NCI-H1092 (cell line): ENCODE data around the gene TLN1.

Experiments
- DNase-seq: peaks from one replicate; lab custom pipeline; 2025; lab: John Stamatoyannopoulos, UW

Gene TLN1

DNA sequence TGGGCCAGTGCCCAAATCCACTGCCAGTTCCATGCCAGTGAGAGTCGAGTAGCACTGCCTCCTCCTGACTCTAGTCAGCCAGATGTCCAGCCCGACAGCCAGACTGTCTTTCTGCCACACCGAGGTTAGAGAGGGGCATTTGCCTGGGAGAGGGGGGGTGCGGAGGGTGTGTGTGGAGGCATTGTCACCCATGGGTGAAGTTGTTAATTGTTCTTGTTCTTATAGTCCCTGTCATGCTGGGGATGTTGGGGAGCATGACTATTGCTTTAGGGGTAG lies 18.2 kb upstream of the TLN1 start:
- DNase-seq = no peak

DNA sequence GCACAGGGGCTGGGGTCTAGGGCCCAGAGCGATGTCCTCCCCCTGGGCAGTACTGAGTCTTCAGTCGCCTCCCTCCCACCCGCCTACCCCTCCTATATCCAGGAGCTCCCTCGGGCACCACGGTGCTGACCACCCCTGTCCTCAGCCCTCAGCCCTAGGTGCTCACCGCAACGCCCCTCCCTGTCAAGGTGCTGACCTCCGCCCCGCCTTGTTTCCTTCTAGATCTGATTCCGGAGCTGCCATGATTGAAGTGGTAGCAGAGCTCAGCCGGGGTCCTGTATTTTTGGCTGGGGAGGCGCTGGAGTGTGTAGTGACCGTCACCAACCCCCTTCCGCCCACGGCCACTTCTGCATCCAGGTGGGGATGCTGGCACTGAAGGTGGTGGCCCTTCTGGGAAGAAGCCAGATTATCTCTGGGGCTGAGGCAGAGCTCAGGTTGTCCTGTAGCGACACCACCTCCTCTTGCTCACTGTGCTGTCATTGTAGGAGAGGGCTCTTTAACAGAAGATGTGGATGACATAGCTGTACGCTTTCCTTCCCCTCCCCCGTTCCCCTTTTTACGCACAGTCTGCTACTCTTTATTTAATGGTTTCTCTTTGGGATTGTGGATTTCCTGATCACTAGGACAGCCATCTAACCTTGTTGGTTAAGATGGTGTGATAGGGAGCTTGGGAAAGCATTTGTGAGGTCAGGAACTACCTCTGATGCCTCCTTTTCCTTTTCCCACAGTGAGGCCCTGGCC lies 17.7 kb upstream of the TLN1 start:
- DNase-seq = no peak

DNA sequence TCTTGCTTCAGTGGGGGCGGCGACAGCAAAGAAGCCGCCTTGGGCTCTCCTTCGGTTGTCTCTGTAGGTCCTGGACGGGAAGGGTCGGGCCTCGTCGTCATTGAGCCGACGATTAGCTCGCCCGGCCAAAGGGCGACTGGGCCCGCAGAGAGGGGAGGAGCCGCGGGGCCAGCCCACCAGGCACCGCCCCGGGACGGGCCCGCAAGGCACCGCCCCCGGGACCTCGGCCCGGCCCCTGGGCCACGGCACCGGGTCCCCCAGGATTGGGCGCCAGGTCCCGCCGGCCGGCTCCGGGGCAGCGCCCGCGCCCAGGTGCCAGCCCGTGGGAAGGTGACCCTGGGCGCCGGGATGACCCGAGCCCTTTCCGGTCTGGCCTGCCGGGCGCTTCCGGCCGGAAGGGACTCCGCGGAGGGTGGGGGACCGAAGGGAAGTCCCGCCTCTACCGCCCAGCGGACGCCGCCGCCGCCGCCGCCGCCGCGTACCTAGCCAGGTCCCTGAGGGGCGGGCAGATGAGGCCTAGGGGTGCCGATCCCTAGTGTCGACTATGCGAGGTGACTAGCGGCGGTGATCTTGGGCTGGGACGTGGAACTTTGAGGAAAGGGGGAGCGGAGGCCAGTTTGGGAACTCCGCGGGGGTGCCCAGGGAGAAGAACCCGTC lies 17.0 kb upstream of the TLN1 start, which contains the start of the genes GBA2 and RGP1:
GBA2 (minus strand) TSS at position 371 of the 657 bp plus-strand sequence. CDS start 524 bp downstream, outside the sequence.
RGP1 (plus strand) TSS at position 430 of the 657 bp plus-strand sequence. CDS start 469 bp downstream, outside the sequence.
- peak; percentile 73 for DNase-seq

DNA sequence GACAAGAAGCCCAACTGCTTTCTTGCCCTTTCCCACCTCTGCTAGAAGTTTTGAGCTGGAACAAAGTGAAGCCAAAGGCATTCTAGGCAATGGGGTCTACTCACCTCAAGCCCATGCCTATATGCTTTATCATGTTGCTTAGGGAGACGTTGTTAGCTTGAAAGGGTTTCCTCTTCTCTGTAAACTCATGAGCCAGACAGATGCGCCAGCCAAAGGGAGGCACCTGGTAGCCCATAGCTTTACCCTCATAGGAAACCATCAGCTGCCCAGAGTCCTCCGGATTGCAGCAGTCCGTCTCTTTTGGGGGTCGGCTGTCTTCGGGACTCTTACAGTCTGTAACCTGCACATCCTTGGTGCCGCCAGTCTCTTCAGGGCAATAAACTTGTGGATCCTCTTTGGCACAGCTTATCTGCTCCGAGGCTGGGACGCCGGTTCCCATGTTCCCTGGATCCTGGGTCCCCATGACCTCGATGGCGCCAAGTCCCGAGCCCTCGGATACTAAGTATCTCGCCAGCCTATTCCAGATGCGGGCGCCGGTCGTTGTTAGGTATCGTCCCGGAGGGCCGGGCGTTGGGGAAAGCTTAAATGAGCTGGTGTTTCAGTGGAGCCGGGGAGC lies 16.4 kb upstream of the TLN1 start:
- DNase-seq = no peak

DNA sequence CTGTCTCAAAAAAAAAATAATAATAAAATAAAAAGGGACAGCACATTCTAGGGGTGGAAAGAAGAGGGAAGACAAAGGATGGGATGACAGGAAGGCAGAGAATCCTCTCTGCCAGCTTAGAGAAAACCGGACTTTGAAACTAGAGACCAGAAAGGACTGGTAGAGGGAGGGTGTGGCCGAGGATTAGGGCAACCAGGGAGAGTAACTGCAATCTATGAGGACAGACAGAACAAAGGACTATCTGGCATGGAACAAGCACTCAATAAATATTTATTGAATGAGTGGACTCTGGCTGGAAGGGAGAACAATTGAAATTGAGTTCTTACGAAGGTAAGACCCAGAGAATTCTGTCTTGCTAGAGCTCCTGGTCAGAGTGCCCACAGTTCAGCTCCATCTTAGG lies 14.6 kb upstream of the TLN1 start:
- no peak for DNase-seq

DNA sequence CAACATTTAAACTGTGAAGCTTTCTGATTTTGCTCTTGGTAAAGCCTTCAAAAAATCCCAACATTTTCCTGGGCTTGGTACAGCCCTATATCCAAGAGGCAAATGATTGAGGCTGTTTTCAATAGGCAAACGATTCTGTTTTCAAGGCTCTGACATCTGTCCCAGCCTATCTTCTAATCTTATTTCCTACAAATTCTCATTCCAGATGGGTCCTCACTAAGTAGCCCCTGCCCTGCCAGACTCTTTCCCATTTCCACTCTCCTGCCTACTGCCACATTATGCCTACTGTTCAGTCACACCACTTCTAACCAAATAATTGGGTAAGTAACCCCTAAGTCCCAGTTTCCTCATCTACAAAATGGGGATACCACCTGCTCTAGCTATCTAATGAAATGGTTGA lies 13.6 kb upstream of the TLN1 start:
- no peak for DNase-seq

DNA sequence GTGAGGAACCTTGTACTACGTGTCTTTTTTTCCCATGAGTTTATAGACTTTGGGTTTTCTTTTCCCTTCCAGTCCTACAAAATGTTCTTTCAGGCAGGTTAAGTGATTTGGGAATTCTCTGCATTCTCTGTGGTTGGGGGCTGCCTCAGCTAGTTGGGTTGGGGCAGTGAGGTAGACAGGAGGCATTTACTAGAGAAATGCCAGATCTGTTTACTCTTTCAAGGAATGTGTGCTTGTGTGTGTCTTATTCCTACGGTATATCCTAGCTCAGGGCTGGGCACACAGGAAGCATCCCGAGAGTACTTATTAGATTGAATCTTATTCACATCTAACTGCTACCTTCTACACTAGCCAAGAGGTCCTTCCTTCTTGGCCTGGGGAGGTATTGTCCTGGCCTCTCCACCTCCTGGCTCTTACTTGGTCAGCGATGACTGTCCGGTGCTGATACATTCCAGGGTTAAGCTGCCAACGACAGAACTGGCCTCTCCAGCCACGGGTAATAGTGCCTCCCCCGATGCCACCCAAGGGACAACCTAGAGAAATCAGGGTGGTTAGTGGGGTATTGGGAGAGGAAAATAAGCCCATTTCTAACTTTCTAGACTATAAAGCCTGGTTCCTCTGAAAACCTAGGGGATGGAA lies 12.0 kb upstream of the TLN1 start:
- DNase-seq = no peak

DNA sequence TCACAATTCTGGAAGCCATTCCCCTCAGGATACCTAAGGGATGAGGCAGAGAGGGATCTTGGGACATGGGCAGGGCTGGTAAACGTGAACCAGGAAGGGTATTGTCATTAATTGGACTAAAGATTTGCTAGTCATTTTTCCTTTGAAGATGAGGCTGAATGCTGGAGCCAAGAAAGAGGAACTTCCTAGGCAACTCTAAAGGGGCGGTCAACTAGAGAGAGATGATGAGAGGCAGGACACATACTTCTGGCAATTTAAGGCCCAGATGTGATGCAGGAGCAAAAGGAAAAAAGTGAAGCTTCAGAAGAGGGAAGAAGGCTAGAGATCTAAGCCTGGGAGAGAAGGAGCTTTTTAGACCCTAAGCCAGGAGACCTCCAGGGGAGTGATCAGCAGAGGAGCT lies 11.5 kb upstream of the TLN1 start:
- DNase-seq = no peak

DNA sequence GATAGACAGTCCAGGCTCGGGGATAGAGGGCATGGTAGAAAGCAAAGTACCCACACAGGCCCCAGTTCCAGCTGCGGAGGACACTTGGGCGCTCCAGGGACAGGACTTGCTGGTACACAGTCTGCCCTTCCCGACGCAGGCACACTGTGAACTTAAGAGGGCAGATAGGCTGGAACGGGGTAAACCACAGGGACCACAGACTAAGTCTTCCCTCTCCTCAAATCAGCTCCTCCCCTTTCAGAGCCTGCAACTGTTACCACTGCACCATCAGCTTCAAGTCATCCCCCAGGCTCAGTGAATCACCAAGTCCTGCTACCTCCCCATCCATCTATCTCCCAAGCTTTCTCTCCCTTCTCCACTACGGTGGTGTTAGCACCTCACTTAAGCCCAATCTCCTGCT lies 9.7 kb upstream of the TLN1 start:
- no peak for DNase-seq

DNA sequence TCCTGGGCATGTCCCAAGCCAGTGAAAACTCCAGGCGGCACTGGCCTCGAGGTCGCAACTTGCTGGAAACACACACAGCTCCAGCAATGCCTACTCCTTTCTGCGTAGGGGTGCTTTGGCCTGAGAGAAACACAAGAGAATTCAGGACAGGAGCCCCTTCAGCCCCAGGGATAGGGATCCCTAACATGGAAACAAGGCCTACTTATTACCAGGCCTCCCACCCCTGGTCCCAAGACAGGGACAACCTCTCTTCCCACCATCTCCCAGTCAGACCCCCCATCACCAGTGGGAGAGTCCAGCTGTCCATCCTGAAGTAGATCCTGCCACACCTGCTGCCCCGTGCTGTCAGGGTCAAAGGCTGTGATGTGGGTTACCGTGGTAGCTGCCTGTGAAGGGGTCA lies 8.2 kb upstream of the TLN1 start:
- DNase-seq = no peak

DNA sequence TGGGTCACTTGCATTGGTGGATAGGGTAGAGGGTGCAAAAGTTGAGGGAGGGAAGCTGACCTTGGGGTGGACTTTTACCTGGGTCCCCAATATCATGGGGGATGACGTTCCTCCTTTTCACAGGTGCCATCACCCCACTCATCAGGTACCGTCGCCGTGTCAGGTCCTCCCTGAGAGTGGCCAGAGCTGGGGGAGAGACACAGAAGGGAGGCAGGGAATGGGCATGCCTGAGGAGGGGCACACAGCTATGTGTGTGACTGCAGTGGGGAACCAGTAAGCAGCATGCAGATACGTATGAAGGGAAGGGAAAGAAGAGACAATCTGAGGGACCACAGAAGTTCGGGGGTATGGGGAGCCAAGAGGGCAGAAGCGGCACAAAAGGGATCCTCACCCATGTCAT lies 6.9 kb upstream of the TLN1 start:
- no peak for DNase-seq

DNA sequence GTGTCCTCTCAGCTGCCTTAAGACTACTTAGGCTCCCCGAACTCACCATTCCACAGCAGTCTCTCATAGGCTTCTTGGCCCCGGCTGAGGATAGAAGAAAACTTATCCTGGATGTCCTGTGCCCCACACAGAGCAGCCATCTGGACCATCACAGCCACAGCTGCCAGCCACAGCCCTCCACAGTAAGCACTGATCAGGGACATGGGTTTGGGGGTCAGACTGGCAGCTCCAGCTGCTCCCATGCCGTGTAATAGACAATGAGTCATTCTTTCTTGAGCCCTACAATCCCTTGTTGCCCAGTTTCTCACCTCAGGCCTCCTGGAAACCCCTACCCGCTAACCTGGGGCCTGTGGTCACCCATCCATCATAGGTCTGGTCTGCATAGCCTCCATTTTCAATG lies 6.2 kb upstream of the TLN1 start:
- no peak for DNase-seq

DNA sequence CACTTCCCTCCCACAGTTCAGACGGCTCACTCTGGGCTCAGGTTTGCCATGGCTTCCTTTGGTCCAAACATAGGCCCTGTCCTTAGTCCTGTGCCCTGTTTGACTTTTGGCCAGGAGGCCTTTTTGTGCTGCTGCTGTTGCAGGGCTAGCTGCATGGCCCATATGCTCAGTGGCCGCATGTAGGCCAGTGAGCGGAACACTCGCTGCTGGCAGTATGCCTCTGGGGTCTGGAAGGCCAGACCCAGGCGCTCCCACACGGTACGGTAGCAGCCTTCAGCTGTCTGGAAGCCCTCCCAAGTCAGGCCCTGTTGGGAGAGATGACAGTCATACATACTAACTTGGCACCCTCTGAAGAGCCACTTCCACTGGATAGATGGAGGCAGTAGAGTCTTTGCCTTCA lies 5.1 kb upstream of the TLN1 start:
- DNase-seq = no peak

DNA sequence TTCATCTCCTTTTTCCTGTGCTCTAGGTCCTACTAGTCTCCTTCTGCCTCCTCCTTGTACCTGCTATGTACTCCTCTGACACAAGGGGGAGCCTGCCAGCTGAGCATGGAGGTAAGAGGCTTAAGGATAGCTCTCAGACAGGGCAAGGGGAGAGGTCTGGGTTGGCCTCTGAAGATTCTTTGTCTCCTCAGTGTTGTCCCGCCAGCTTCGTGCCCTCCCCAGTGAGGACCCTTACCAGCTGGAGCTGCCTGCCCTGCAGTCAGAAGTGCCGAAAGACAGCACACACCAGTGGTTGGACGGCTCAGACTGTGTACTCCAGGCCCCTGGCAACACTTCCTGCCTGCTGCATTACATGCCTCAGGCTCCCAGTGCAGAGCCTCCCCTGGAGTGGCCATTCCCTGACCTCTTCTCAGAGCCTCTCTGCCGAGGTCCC lies 4.2 kb upstream of the TLN1 start:
- DNase-seq = peak; percentile 58

DNA sequence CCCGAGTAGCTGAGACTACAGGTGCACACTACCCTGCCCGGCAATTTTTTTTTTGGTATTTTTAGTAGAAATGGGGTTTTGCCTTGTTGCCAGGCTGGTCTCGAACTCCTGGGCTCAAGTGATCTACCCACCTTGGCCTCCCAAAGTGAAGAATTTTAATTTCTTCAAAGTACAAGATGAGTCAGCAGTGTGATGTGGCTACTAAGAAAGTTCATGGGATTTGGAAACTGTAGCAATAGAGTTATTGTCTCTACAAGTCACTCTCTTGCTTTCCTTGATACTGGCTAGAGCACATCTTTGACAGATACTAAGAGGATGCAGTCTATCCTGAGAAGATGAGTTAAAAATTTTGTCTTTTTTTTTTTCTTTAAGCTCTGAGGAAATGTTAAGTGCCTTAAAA lies 2.1 kb upstream of the TLN1 start:
- no peak for DNase-seq

DNA sequence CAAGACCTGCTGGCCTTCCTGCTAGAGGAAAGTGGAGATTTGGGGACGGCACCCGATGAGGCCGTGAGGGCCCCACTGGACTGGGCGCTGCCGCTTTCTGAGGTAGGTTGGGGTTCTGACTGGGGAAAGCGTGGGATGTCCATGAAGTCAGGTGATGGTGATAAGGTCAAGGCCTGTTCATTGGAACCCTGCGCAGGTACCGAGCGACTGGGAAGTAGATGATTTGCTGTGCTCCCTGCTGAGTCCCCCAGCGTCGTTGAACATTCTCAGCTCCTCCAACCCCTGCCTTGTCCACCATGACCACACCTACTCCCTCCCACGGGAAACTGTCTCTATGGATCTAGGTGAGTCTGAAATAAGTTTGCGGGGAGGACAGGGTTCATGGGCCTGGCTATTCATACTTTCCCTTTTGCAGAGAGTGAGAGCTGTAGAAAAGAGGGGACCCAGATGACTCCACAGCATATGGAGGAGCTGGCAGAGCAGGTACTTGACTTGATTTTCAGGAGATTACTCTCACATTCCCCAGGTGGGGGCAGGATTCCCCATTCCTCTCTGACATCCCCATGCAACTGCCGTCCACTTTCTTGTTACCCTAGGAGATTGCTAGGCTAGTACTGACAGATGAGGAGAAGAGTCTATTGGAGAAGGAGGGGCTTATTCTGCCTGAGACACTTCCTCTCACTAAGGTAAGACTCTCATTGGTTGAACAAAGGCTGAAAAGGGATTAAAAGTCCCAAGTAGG lies 976 bp upstream of the TLN1 start:
- DNase-seq = no peak

DNA sequence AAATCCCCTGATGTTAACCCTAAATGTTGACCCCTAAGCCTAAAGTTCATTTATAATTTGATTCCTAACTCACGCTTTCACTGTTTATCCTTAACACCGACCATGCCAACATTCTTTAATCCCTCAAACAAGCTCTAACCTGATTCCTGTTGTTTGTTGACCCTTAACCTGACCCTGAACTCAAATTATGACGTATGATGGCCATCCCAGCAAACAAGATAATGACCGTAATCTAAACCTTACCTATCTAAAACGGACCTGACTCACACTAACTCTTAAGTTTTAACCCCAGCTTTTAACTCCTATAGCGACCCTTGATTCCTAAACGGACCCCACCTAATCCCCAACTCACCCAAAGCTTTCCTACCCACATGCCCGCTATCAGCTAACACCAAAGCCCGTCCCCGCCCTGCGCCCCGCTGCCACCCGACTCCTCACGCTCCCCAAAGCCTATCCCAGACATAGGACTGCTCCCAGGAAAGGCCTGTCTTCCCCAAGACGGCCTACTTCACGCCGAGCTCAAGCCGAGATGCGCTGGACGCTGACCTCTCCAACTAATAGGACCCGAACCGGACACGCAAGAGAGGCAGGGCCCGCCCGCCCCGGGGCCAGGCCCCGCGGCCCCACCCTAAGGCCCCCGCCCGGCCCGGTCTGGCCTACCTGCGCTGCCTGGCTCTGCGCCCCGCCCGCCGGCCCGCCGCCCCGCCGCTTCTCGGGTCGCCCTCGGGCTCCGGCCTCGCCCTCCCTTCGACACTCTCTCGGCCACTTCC lies 395 bp downstream of the TLN1 start:
- no peak for DNase-seq

DNA sequence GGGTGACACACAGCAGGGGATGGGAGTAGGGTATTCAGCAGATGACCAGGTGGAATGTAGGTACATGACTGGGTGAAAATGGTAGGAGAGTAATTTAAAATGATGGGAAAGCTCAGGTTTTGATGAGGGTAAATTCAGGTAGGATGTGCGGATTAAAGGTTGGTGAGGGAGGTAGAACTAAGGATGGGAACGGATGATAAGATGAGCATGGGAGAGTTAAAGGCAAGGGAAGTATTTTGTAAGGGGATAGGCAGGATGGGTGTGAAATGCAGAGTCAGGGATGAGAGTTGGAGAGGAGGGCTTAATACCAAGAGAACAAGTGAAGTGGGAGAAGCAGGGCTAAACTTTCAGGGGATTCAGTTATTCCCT lies 1.5 kb downstream of the TLN1 start:
- DNase-seq = no peak

DNA sequence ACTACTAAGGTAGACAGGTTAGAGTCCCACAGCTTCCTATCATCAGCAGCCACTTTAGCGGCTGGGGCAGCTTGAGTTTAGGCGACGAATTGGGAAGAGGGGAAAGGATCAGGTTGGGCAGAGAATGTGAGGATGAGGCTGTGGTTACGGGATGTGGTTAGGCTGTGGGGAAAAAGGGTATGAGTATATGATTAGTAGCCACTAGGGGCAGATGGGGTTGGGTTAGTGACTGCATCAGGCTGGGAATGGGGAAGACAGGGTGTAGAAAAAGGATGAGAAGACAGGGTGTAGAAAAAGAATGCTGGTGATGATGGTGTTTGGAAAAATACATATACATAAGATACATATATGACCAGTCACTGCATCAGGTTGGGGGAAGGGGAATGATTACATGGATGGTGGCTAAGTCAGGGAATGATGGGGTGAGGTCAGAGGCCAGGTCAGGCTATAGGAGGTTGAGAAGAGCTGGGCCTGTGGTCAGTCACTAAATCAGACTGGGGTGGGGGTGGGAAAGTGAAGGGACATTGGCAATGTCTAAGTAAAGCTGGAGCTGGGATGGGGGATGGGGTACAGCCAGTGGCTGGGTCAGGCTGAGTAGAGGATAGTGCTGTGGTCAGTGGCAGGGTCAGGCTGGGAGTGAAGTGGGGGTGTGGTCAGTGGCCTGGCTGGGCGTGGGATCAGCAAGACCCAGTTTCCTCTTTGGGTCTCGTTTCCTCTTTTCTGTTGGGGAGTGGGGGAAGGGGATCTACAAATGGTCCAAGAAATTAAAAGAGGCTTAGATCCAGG lies 2.1 kb downstream of the TLN1 start:
- DNase-seq = no peak

DNA sequence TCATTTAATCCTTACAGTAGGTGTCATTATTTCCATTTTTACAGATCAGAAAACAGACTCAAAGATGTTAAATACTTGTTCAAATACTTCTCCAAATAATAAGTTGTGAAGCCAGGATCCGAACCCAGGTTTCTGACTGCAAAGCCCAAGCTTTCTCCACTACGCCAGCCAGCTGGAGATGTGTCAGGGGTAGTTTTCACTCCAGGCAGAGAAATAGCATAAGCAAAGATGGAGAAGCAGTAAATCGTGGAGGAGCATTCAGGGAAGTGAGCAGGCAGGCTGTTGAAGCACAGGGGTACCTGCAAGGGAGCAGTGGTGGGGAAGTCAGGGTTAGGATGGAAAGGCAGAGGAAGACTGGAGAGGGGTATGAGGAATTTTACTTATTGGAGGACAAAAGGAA lies 2.9 kb downstream of the TLN1 start:
- no peak for DNase-seq
